K562 (cell line): Measurements from ENCODE around the gene CEMIP. TPM values are rescaled to one million over a fixed set of nuclear protein-coding genes. Genes with fewer than 3 reads are reported as not detected.

Experiments
- ATAC-seq: fragments of 200-7000 bp; cut with Tn5 transposase; 3 replicates; pipeline ENCODE4 v1.9.1; 2020; ENCODE audit warnings: moderate library complexity
- BruUV-seq: library from RNA; stranded (reverse); fragments of 400-500 nt; replicated peaks from 2 replicates; lab custom pipeline; 2021; lab: Mats Ljungman, UMichigan
- CTCF ChIA-PET: fragments of 300-600 bp; formaldehyde crosslinking; extraction: SDS; loops from one replicate; lab custom pipeline; 2021; ENCODE audit warnings: low intra/inter-chr PET ratio; lab: Yijun Ruan, JAX
- POLR2A ChIA-PET: fragments of 300-600, 350-650 bp; sonication (Branson Sonifier 250); formaldehyde crosslinking; extraction: SDS; loops from one replicate; lab custom pipeline; 2021; ENCODE audit warnings: antibody characterized with exemption, inconsistent platforms; lab: Yijun Ruan, JAX
- DNase-seq, 4 experiments: peaks; one replicate each; pipeline versions ENCODE4 v3.0.0 to v3.0.0-alpha.2; 2011 to 2018; ENCODE audit warnings: low spot score in 3 of 4, mixed read lengths in 3 of 4; ENCODE audit errors: extremely low read depth in 1 of 4
- FAIRE-seq: peaks from 2 replicates; lab custom pipeline; 2011; peaks lifted over from hg19 to GRCh38; lab: Jason Lieb, UNC
- H2AFZ ChIP-seq: 2 replicates; pipeline ENCODE4 v1.6.0; 2011; ENCODE audit warnings: low read depth, low read length, control low read depth, inconsistent platforms
- H3K27ac ChIP-seq: fragments of 200-600 bp; 3 replicates; pipeline ENCODE4 v1.8.0; 2011; ENCODE audit warnings: low read depth, mild to moderate bottlenecking, control low read depth, inconsistent platforms, low read length, moderate library complexity, mixed read lengths; ENCODE audit errors: extremely low read depth
- H3K27me3 ChIP-seq, 2 experiments: fragments of 300-600 bp in 1 of 2; 2 replicates in 1 of 2; 3 replicates in 1 of 2; pipeline versions ENCODE4 v1.6.0 to v1.8.0; 2011; ENCODE audit warnings: inconsistent platforms in 2 of 2, low read length in 2 of 2, mild to moderate bottlenecking in 1 of 2, mixed read lengths in 1 of 2, moderate library complexity in 1 of 2; ENCODE audit not compliant: control insufficient read depth in 2 of 2, insufficient read depth in 2 of 2
- H3K36me3 ChIP-seq: fragments of 300-600 bp; 3 replicates; pipeline ENCODE4 v1.8.0; 2011; ENCODE audit warnings: mild to moderate bottlenecking, low read length, inconsistent platforms; ENCODE audit not compliant: control insufficient read depth, insufficient read depth
- H3K4me1 ChIP-seq, 2 experiments: fragments of 200-600 bp in 1 of 2; replicated peaks in 1 of 2; 2 replicates in 1 of 2; 3 replicates in 1 of 2; pipeline versions ENCODE4 v1.5.1 to v1.8.0; 2011; ENCODE audit warnings: inconsistent platforms in 2 of 2, low read length in 2 of 2, mild to moderate bottlenecking in 1 of 2, mixed read lengths in 1 of 2, moderate library complexity in 1 of 2; ENCODE audit not compliant: control insufficient read depth in 2 of 2, insufficient read depth in 2 of 2
- H3K4me2 ChIP-seq: 2 replicates; pipeline ENCODE4 v1.6.1; 2011; ENCODE audit warnings: low read length, control low read depth, inconsistent platforms, mixed read lengths; ENCODE audit not compliant: insufficient read depth
- H3K4me3 ChIP-seq: fragments of 200-600 bp; sonication (generic), shearing (Covaris generic); 2 replicates; pipeline ENCODE4 v1.5.1; 2016; ENCODE audit warnings: control low read depth, inconsistent platforms
- H3K79me2 ChIP-seq: fragments of 200-600 bp; 3 replicates; pipeline ENCODE4 v1.8.0; 2011; ENCODE audit warnings: low read length, inconsistent platforms; ENCODE audit not compliant: control insufficient read depth, insufficient read depth
- H3K9ac ChIP-seq, 2 experiments: 2 replicates each; pipeline versions ENCODE4 v1.6.0 to v1.6.1; 2011; ENCODE audit warnings: low read depth in 2 of 2, low read length in 2 of 2, control low read depth in 1 of 2, inconsistent platforms in 1 of 2, mild to moderate bottlenecking in 1 of 2, mixed read lengths in 1 of 2; ENCODE audit not compliant: insufficient read depth in 1 of 2
- H3K9me1 ChIP-seq: one replicate; pipeline ENCODE4 v1.6.0; 2011; ENCODE audit warnings: inconsistent platforms, mild to moderate bottlenecking, low read length, moderate library complexity; ENCODE audit not compliant: control insufficient read depth, insufficient read depth
- H3K9me3 ChIP-seq: replicated peaks from 2 replicates; pipeline ENCODE4 v1.5.1; 2011; ENCODE audit warnings: low read depth, low read length, inconsistent platforms; ENCODE audit not compliant: control insufficient read depth, insufficient read depth
- H4K20me1 ChIP-seq: replicated peaks from 2 replicates; pipeline ENCODE4 v1.6.1; 2011; ENCODE audit warnings: low read length, inconsistent platforms, mixed read lengths; ENCODE audit not compliant: control insufficient read depth, insufficient read depth
- ASH1L ChIP-seq: fragments of 450-650 bp; IDR thresholded peaks from 2 replicates; pipeline ENCODE4 v1.6.1; 2018; ENCODE audit warnings: borderline replicate concordance, mild to moderate bottlenecking, low read depth; ENCODE audit not compliant: partially characterized antibody
- CAMTA2 ChIP-seq: fragments of 250-450 bp; sonication (Bioruptor Pico); conservative IDR thresholded peaks from 2 replicates; pipeline ENCODE4 v1.5.1; 2022
- FIP1L1 ChIP-seq: fragments of 200-400 bp; formaldehyde crosslinking; IDR thresholded peaks from 2 replicates; pipeline ENCODE4 v1.6.1; 2018; ENCODE audit warnings: mild to moderate bottlenecking, low read depth, low read length; ENCODE audit not compliant: poor library complexity, severe bottlenecking
- KAT7 ChIP-seq: sonication (generic); formaldehyde crosslinking; IDR thresholded peaks from 2 replicates; pipeline ENCODE4 v1.8.0; 2022; ENCODE audit warnings: missing genetic modification reagents, mild to moderate bottlenecking, borderline replicate concordance
- NFATC3 ChIP-seq: fragments of 450-650 bp; IDR thresholded peaks from 2 replicates; pipeline ENCODE4 v1.6.1; 2017; ENCODE audit warnings: mild to moderate bottlenecking
- NR4A1 ChIP-seq, 2 experiments: fragments of 250-450 bp in 1 of 2; fragments of 450-650 bp in 1 of 2; sonication (Bioruptor Pico) in 1 of 2; IDR thresholded peaks; 2 replicates each; pipeline versions ENCODE4 v1.4.0 to v1.6.1; 2016 to 2020; ENCODE audit warnings: mild to moderate bottlenecking in 2 of 2, missing compliant biosample characterization in 1 of 2, missing genetic modification characterization in 1 of 2, moderate library complexity in 1 of 2
- SRSF9 ChIP-seq: fragments of 200-400 bp; formaldehyde crosslinking; IDR thresholded peaks from 2 replicates; pipeline ENCODE4 v1.6.1; 2017; ENCODE audit warnings: low read depth, low read length, borderline replicate concordance
- TAL1 ChIP-seq: fragments of 450-650 bp; IDR thresholded peaks from 2 replicates; pipeline ENCODE4 v1.6.1; 2016; ENCODE audit warnings: mild to moderate bottlenecking
- THAP7 ChIP-seq: fragments of 250-450 bp; sonication (Bioruptor Pico); IDR thresholded peaks from 2 replicates; pipeline ENCODE4 v1.5.0; 2021
- TOE1 ChIP-seq, 2 experiments: fragments of 450-650 bp in 1 of 2; sonication (generic) in 1 of 2; formaldehyde crosslinking in 1 of 2; IDR thresholded peaks; 2 replicates each; pipeline versions ENCODE4 v1.7.1 to v1.8.0; 2016 to 2022; ENCODE audit warnings: borderline replicate concordance in 2 of 2, mild to moderate bottlenecking in 2 of 2, antibody characterized with exemption in 1 of 2, inconsistent platforms in 1 of 2, low read depth in 1 of 2, missing genetic modification reagents in 1 of 2, moderate library complexity in 1 of 2
- ZNF140 ChIP-seq: fragments of 250-450 bp; sonication (Bioruptor Pico); IDR thresholded peaks from 2 replicates; pipeline ENCODE4 v1.8.0; 2021; ENCODE audit warnings: moderate library complexity, mild to moderate bottlenecking, inconsistent platforms
- ZNF165 ChIP-seq: fragments of 250-450 bp; sonication (Bioruptor Pico); IDR thresholded peaks from 2 replicates; pipeline ENCODE4 v1.4.0; 2020; ENCODE audit warnings: borderline replicate concordance
- ZNF354B ChIP-seq: fragments of 250-450 bp; sonication (Bioruptor Pico); IDR thresholded peaks from 2 replicates; pipeline ENCODE4 v1.4.0; 2020
- ZNF512 ChIP-seq: IDR thresholded peaks from 2 replicates; pipeline ENCODE4 v1.6.1; 2016; ENCODE audit warnings: missing genetic modification characterization, missing compliant biosample characterization
- ZNF79 ChIP-seq: fragments of 250-450 bp; sonication (Bioruptor Pico); IDR thresholded peaks from 2 replicates; pipeline ENCODE4 v1.4.0; 2020; ENCODE audit warnings: low read depth, mild to moderate bottlenecking, moderate library complexity
- WGBS: fragments of 100-300 bp; shearing (Covaris generic); methylation state at CpG from one replicate; pipeline ENCODE4 v1.1.6; 2016; ENCODE audit warnings: low coverage, mixed read lengths; ENCODE audit not compliant: insufficient coverage; ENCODE audit errors: missing lambda C conversion rate; 5-methylcytosine and 5-hydroxymethylcytosine counted together
- in situ Hi-C: fragments of 300-500 bp; cut with MboI; formaldehyde crosslinking; loops from 4 replicates; pipeline ENCODE4 v1.15.0; 2018; ENCODE audit warnings: inconsistent platforms, mixed read lengths
- intact Hi-C: fragments of 100-400 bp; cut with micrococcal nuclease; formaldehyde crosslinking; loops from 2 replicates; pipeline ENCODE4 v1.14.2; 2022
- polyA plus RNA-seq, 8 experiments: library from polyadenylated mRNA; depleted of rRNA in 4 of 8; stranded (reverse) in 5 of 8; unstranded in 3 of 8; fragments of >200 nt; fragmentation: Nextera tagmentation in 2 of 8; fragmentation: Illumina TruSeq in 1 of 8; extraction: Ambion mirVana in 2 of 8; extraction: Trizol in 1 of 8; gene quantifications; 2 replicates each; pipeline versions ENCODE4 v1.2.1 to v1.2.3, GENCODE V29; 2011 to 2014; ENCODE audit warnings: inconsistent platforms in 1 of 8, missing spikeins in 1 of 8
- total RNA-seq, 7 experiments: library from RNA; depleted of rRNA in 6 of 7; stranded (reverse); fragments of >200 nt in 6 of 7; fragmentation: Illumina TruSeq in 2 of 7; extraction: Trizol in 2 of 7; gene quantifications; 2 replicates each; pipeline versions ENCODE4 v1.2.1 to v1.2.3, GENCODE V29; 2011 to 2021; ENCODE audit warnings: low replicate concordance in 1 of 7

Gene CEMIP
- total and polyA plus RNA-seq, 9 of the 15 experiments (the other 6 are each of a cell fraction or from before 2014, with no cell fraction given), result 0.33 TPM; not detected in 8

GRCh38 chr15:80736560-80736959, 42.6 kb upstream of the CEMIP start (continued):
- TF ChIP-seq NR4A1 (CRISPR knock-in tag; IDR thresholded peaks at IDR 0.05), result no peak
- TF ChIP-seq NR4A1 (tag; IDR thresholded peaks at IDR 0.05), result no peak
- no peak for TF ChIP-seq THAP7 (CRISPR knock-in tag)
- TF ChIP-seq ZNF512 (tag), result no peak
- TF ChIP-seq ZNF354B (CRISPR knock-in tag), result no peak
- no peak for TF ChIP-seq FIP1L1
- TF ChIP-seq, all 486 proteins: peak for 0

- Histone ChIP-seq H3K4me1 (no peaks in the 10 kb centered on the region), H3K4me3 (no peak overlapping the region), H3K36me3 (no peaks in the 10 kb centered on the region), H3K4me2 (no peak overlapping the region)
- CTCF ChIA-PET, result no interaction called here
- no TSS peak for BruUV-seq
- no peak for FAIRE-seq
- no peak for TF ChIP-seq ZNF140 (CRISPR knock-in tag)
- no peak for TF ChIP-seq TOE1 (IDR thresholded peaks at IDR 0.05; ENCODE audit: borderline replicate concordance)
- no peak for TF ChIP-seq TOE1 (CRISPR knock-in tag; IDR thresholded peaks at IDR 0.05; ENCODE audit: borderline replicate concordance, low read depth)
- TF ChIP-seq TAL1, result no peak
- TF ChIP-seq NFATC3, result no peak
- no peak for TF ChIP-seq CAMTA2 (CRISPR knock-in tag)
- TF ChIP-seq ZNF165 (CRISPR knock-in tag), result no peak
- TF ChIP-seq SRSF9, result no peak
- TF ChIP-seq KAT7 (CRISPR knock-in tag), result no peak
- TF ChIP-seq ZNF79 (CRISPR knock-in tag), result no peak
- no peak for TF ChIP-seq ASH1L
- TF ChIP-seq, all 486 proteins: peak for 0
- Histone ChIP-seq H3K79me2 (no peaks in the 10 kb centered on the region), H2AFZ (no peak overlapping the region), H3K9ac (no peak overlapping the region), H3K9me1 (no peaks in the 10 kb centered on the region), H3K27me3 (peaks cover 8 to 17% of the 10 kb centered on the region in 2 experiments; a peak in 4 of 5 replicates), H4K20me1 (no peaks in the 10 kb centered on the region; the same call in 1 of the 2 replicates), H3K9me3 (no peaks in the 10 kb centered on the region), H3K27ac (no peak overlapping the region)
- WGBS, result 2% methylated on average over 3 of the region's 3 CpGs
- intact Hi-C loops (no loop called here), in situ Hi-C loops (no loop called here)
- POLR2A ChIA-PET, result no interaction called here
- ATAC-seq, result no peak
- no peak for DNase-seq
Observed at GRCh38 chr15:80739919-80740318, 39.3 kb upstream of the CEMIP start.
